ENCODE results near the gene POLD2. TPM values are rescaled to one million over a fixed set of nuclear protein-coding genes. Genes with fewer than 3 reads are reported as not detected.

The POLD2 gene
- polyA plus RNA-seq, 1 donor from 2014 or later, result 79.5 TPM

- Histone ChIP-seq H3K4me3 (ENCODE audit: low read length) (no peak overlapping the region), H2AFZ (ENCODE audit: low read depth, low read length) (no peak overlapping the region), H3K9ac (ENCODE audit: low read length) (no peak overlapping the region), H4K20me1 (ENCODE audit: insufficient read depth) (no peaks in the 10 kb centered on the region), H3K27ac (ENCODE audit: low read length) (no peak overlapping the region), H3F3A (ENCODE audit: insufficient read depth, low read length, poor library complexity, severe bottlenecking) (no peaks in the 10 kb centered on the region), H3K9me2 (ENCODE audit: insufficient read depth, low read length) (no peaks in the 10 kb centered on the region), H3K27me3 (ENCODE audit: insufficient read depth, low read depth, low read length) (peaks cover 11% of the 10 kb centered on the region), H3K9me3 (ENCODE audit: low read length) (no peaks in the 10 kb centered on the region), H3K36me3 (ENCODE audit: insufficient read depth, low read length) (no peaks in the 10 kb centered on the region), H3K79me2 (replicated peaks; ENCODE audit: insufficient read depth, low read length) (no peaks in the 10 kb centered on the region), H3K4me2 (ENCODE audit: low read length) (no peak overlapping the region)
- no peak for TF ChIP-seq EP300 (conservative IDR thresholded peaks at IDR 0.05; ENCODE audit: poor library complexity, severe bottlenecking)
- TF ChIP-seq CTCF (IDR thresholded peaks at IDR 0.05; ENCODE audit: poor library complexity, severe bottlenecking), result no peak
- TF ChIP-seq MXI1 (conservative IDR thresholded peaks at IDR 0.05; ENCODE audit: poor library complexity, severe bottlenecking), result no peak
- no peak for TF ChIP-seq TAF1 (IDR thresholded peaks at IDR 0.05; ENCODE audit: low read depth)
- no peak for TF ChIP-seq POLR2AphosphoS5 (IDR thresholded peaks at IDR 0.05)
- TF ChIP-seq RAD21 (conservative IDR thresholded peaks at IDR 0.05), result no peak
- no peak for TF ChIP-seq EZH2 (IDR thresholded peaks at IDR 0.05; ENCODE audit: borderline replicate concordance, insufficient read depth, low read length, poor library complexity, severe bottlenecking)
- no peak for TF ChIP-seq SMC3 (conservative IDR thresholded peaks at IDR 0.05; ENCODE audit: poor library complexity)
- no peak for TF ChIP-seq REST (IDR thresholded peaks at IDR 0.05; ENCODE audit: borderline replicate concordance)
Observed at GRCh38 chr7:44108768-44109750, 14.3 kb downstream of the POLD2 start.

- TF ChIP-seq EZH2 (IDR thresholded peaks at IDR 0.05; ENCODE audit: borderline replicate concordance, insufficient read depth, low read length, poor library complexity, severe bottlenecking), result no peak
- TF ChIP-seq EP300 (conservative IDR thresholded peaks at IDR 0.05; ENCODE audit: poor library complexity, severe bottlenecking), result no peak
- no peak for TF ChIP-seq CTCF (IDR thresholded peaks at IDR 0.05; ENCODE audit: poor library complexity, severe bottlenecking)
- no peak for TF ChIP-seq TAF1 (IDR thresholded peaks at IDR 0.05; ENCODE audit: low read depth)
- no peak for TF ChIP-seq SMC3 (conservative IDR thresholded peaks at IDR 0.05; ENCODE audit: poor library complexity)
- no peak for TF ChIP-seq REST (IDR thresholded peaks at IDR 0.05; ENCODE audit: borderline replicate concordance)
- no peak for TF ChIP-seq MXI1 (conservative IDR thresholded peaks at IDR 0.05; ENCODE audit: poor library complexity, severe bottlenecking)
- no peak for TF ChIP-seq POLR2AphosphoS5 (IDR thresholded peaks at IDR 0.05)
- TF ChIP-seq RAD21 (conservative IDR thresholded peaks at IDR 0.05), result no peak
- Histone ChIP-seq H3K36me3 (ENCODE audit: insufficient read depth, low read length) (no peaks in the 10 kb centered on the region), H3K9ac (ENCODE audit: low read length) (no peak overlapping the region)
Observed at GRCh38 chr7:44107961-44108767, 15.2 kb downstream of the POLD2 start.

More at GRCh38 chr7:44107961-44108767, 15.2 kb downstream of the POLD2 start:
- Histone ChIP-seq H3K4me3 (ENCODE audit: low read length) (no peak overlapping the region), H2AFZ (ENCODE audit: low read depth, low read length) (no peak overlapping the region), H3K4me2 (ENCODE audit: low read length) (no peak overlapping the region), H3K27ac (ENCODE audit: low read length) (no peak overlapping the region), H4K20me1 (ENCODE audit: insufficient read depth) (no peaks in the 10 kb centered on the region), H3K79me2 (replicated peaks; ENCODE audit: insufficient read depth, low read length) (no peaks in the 10 kb centered on the region), H3K9me3 (ENCODE audit: low read length) (no peaks in the 10 kb centered on the region), H3K9me2 (ENCODE audit: insufficient read depth, low read length) (no peaks in the 10 kb centered on the region), H3F3A (ENCODE audit: insufficient read depth, low read length, poor library complexity, severe bottlenecking) (no peaks in the 10 kb centered on the region), H3K27me3 (ENCODE audit: insufficient read depth, low read depth, low read length) (peaks cover 17% of the 10 kb centered on the region)
